HG02884 (cell line): Measurements from ENCODE around the gene TNPO3.
"Not testable (repeated sequence)": the region's sequence is repeated elsewhere in the genome, so short reads cannot be mapped to it uniquely, and the experiment has no call there.

Experiments
- ATAC-seq: cut with Tn5 transposase; IDR thresholded peaks from one replicate; pipeline ENCODE4 v1.9.1; 2021; ENCODE audit warnings: mild to moderate bottlenecking, moderate library complexity; ENCODE audit not compliant: unreplicated experiment

Gene TNPO3

GRCh38 chr7:128924707-128925588 is 130.0 kb downstream of the TNPO3 start:
- ATAC-seq, result no peak

- ATAC-seq, result no peak
These were observed 131.5 kb downstream of the TNPO3 start for GRCh38 chr7:128923411-128923800.

GRCh38 chr7:128922496-128923410 is 132.2 kb downstream of the TNPO3 start:
- ATAC-seq, result no peak

- ATAC-seq, result no peak
These were observed 133.0 kb downstream of the TNPO3 start for GRCh38 chr7:128921866-128922440.

GRCh38 chr7:128920913-128921582 is 133.9 kb downstream of the TNPO3 start:
- no peak for ATAC-seq

- no peak for ATAC-seq
These were observed 134.8 kb downstream of the TNPO3 start for GRCh38 chr7:128919881-128920799.

GRCh38 chr7:128919241-128919640 is 135.7 kb downstream of the TNPO3 start:
- ATAC-seq, result no peak

GRCh38 chr7:128918016-128918665 is 136.8 kb downstream of the TNPO3 start:
- ATAC-seq, result no peak

GRCh38 chr7:128917122-128917521 is 137.8 kb downstream of the TNPO3 start:
- ATAC-seq, result no peak

- no peak for ATAC-seq
These were observed 138.3 kb downstream of the TNPO3 start for GRCh38 chr7:128916643-128916915.

- no peak for ATAC-seq
These were observed 138.9 kb downstream of the TNPO3 start for GRCh38 chr7:128915841-128916642.

GRCh38 chr7:128915271-128915819 is 139.6 kb downstream of the TNPO3 start:
- no peak for ATAC-seq

GRCh38 chr7:128914566-128915151 is 140.3 kb downstream of the TNPO3 start:
- no peak for ATAC-seq

- no peak for ATAC-seq
These were observed 140.9 kb downstream of the TNPO3 start for GRCh38 chr7:128913870-128914565.

- ATAC-seq, result not testable (repeated sequence)
These were observed 142.0 kb downstream of the TNPO3 start for GRCh38 chr7:128912709-128913495.

- ATAC-seq, result no peak
These were observed 142.6 kb downstream of the TNPO3 start for GRCh38 chr7:128912281-128912680.
